HFFc6 (cell line): ENCODE results near the gene ZBED2. TPM values are rescaled to one million over a fixed set of nuclear protein-coding genes. Genes with fewer than 3 reads are reported as not detected.

Experiments used
- DNase-seq: peaks from one replicate; pipeline ENCODE4 v3.0.0-alpha.2; 2018
- H3K27ac Mint-ChIP-seq: 2 replicates; pipeline ENCODE4 v1.8.0; 2020; ENCODE audit warnings: mild to moderate bottlenecking, mixed read lengths
- H3K27me3 Mint-ChIP-seq: 2 replicates; pipeline ENCODE4 v1.8.0; 2021; ENCODE audit warnings: mild to moderate bottlenecking, moderate library complexity, mixed read lengths; ENCODE audit not compliant: insufficient read depth
- H3K36me3 Mint-ChIP-seq: 2 replicates; pipeline ENCODE4 v1.8.0; 2021; ENCODE audit warnings: low read depth, mixed read lengths
- H3K4me1 Mint-ChIP-seq: 2 replicates; pipeline ENCODE4 v1.8.0; 2020; ENCODE audit warnings: low read depth, mixed read lengths
- H3K4me3 Mint-ChIP-seq: 2 replicates; pipeline ENCODE4 v1.8.0; 2020; ENCODE audit warnings: mild to moderate bottlenecking, moderate library complexity, mixed read lengths
- H3K9me3 Mint-ChIP-seq: 2 replicates; pipeline ENCODE4 v1.8.0; 2020; ENCODE audit warnings: mild to moderate bottlenecking, mixed read lengths
- total RNA-seq, 6 experiments: library from RNA; stranded (reverse); fragmentation: NEBNext Ultra II Directional; extraction: Animal tissue kit (Norgen Biotek cat#: 25700); gene quantifications; 2 replicates in 1 of 6; 3 replicates in 5 of 6; pipeline ENCODE4 v1.2.3, GENCODE V29; 2021
- TF ChIP-seq, protein P1 (sequence below): fragments of 200-600 bp; sonication (generic); IDR thresholded peaks from 2 replicates; pipeline ENCODE4 v1.5.0; 2021; ENCODE audit warnings: antibody characterized with exemption, mild to moderate bottlenecking

The ZBED2 gene
- total RNA-seq, 6 experiments from 2014 or later: 0.07 to 0.32 (median 0.20) TPM

DNA sequence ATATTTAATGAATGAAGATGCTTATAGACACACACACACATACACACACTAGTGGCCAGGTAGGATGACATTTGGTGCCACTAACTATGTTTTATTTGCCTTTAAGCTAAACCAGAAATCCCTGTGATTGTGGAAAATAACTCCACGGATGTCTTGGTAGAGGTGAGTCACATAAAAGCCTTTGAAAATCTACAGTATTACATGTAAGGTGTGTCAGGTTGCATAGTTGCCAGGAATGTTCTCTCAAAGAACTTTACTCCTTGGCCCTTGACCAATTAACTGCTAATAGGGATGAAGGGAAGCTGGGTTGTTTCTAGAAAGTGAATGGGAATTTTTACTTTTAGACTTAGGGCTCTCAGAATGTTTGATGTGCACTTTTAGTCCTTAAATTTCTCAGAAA lies 9.9 kb downstream of the ZBED2 start:
- H3K4me1 Mint-ChIP-seq: peaks cover 88% of the 10 kb centered on the region
- H3K36me3 Mint-ChIP-seq: peaks cover 28% of the 10 kb centered on the region
- H3K9me3 Mint-ChIP-seq: no peaks in the 10 kb centered on the region; the same call in none of the 2 replicates
- DNase-seq: no peak
- TF ChIP-seq, protein P1, sequence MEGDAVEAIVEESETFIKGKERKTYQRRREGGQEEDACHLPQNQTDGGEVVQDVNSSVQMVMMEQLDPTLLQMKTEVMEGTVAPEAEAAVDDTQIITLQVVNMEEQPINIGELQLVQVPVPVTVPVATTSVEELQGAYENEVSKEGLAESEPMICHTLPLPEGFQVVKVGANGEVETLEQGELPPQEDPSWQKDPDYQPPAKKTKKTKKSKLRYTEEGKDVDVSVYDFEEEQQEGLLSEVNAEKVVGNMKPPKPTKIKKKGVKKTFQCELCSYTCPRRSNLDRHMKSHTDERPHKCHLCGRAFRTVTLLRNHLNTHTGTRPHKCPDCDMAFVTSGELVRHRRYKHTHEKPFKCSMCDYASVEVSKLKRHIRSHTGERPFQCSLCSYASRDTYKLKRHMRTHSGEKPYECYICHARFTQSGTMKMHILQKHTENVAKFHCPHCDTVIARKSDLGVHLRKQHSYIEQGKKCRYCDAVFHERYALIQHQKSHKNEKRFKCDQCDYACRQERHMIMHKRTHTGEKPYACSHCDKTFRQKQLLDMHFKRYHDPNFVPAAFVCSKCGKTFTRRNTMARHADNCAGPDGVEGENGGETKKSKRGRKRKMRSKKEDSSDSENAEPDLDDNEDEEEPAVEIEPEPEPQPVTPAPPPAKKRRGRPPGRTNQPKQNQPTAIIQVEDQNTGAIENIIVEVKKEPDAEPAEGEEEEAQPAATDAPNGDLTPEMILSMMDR: no peak
- no peak overlapping the region for H3K27ac Mint-ChIP-seq
- H3K4me3 Mint-ChIP-seq: no peak overlapping the region
- H3K27me3 Mint-ChIP-seq: no peaks in the 10 kb centered on the region; the same call in none of the 2 replicates

DNA sequence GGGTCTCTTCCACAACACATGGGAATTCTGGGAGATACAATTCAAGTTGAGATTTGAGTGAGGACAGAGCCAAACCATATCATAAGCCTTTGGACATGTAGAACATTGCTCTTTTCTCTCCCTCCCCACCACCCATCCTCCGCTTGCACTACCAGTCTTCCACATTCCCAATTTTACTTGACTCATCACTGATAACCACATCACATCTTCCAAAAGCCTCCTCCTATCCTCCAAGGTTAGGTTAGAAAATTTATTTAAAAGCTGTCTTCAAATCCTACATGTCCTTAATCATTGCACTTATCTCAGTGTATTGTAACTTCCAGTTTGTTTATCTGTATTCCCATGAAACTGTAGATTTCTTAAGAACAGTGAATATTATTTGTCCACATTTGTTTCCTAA lies 10.4 kb downstream of the ZBED2 start:
- DNase-seq: no peak
- H3K27ac Mint-ChIP-seq: no peak overlapping the region
- peaks cover 88% of the 10 kb centered on the region for H3K4me1 Mint-ChIP-seq

DNA sequence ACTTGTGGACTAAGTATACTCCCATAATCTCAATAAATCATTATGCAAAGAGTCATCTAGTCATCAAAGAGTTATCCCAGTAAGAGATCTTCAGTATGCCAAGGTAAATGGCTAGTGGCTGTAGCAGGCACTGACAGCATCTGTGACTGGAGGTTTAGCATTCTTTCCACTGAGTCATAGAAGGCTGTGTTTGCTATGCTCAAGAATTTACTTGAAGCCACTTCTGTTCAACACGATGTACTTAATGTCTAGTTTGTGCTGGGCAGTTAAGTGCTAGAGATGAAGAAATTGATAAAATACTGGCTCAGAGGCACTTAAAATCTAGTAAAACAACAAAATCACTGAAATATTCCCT lies 13.0 kb downstream of the ZBED2 start:
- Mint-ChIP-seq H3K9me3 (no peaks in the 10 kb centered on the region; the same call in 1 of the 2 replicates), H3K27ac (peak overlapping the region; percentile 99), H3K4me1 (peaks cover 90% of the 10 kb centered on the region), H3K36me3 (peaks cover 18% of the 10 kb centered on the region), H3K27me3 (no peaks in the 10 kb centered on the region; the same call in none of the 2 replicates), H3K4me3 (peak overlapping the region; percentile 67; the same call in 1 of the 2 replicates)
- peak; percentile 97 for DNase-seq
- TF ChIP-seq, protein P1: no peak

More for the DNA sequence above, 10.4 kb downstream of the ZBED2 start:
- H3K4me3 Mint-ChIP-seq: peak overlapping the region; percentile 18; the same call in 1 of the 2 replicates
- peaks cover 28% of the 10 kb centered on the region for H3K36me3 Mint-ChIP-seq
- no peaks in the 10 kb centered on the region; the same call in none of the 2 replicates for H3K27me3 Mint-ChIP-seq
- TF ChIP-seq, protein P1: no peak
- no peaks in the 10 kb centered on the region; the same call in none of the 2 replicates for H3K9me3 Mint-ChIP-seq

DNA sequence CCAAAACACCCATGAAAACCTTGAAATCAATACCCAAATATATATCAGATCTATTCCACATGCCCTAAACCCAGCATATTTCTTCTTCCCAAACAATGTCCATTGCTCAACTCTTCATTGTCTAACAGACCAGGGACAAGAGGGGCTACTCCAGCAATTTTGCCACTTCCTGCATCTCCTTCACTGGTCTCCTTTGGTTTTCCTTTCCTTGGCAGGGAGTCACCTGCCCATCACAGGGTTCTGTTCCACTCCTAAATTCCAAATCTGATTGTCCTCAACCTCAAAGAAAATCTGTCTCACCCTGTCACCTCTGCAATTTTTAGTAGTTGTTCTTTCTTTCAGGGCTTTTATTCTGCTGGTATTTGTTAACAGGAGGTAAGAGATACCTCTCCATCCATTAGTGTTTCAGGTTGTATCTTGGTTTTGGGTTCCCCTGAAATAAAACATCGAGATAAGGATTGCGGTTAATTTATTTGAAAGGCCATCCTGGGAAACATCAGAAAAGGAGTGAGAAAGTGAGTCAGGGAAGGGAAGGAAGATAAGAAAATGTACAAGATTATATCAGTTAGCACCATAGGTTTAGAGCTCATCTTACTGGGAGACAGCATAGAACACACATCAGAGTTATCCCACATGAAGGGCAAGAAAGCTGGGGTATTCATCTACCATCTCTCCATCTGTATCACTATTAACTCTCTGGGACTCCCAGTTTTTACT lies 13.6 kb downstream of the ZBED2 start:
- no peak for DNase-seq
- Mint-ChIP-seq H3K9me3 (no peaks in the 10 kb centered on the region; the same call in 1 of the 2 replicates), H3K27ac (peak overlapping the region; percentile 99), H3K4me1 (peaks cover 85% of the 10 kb centered on the region), H3K4me3 (peak overlapping the region; percentile 18), H3K36me3 (peaks cover 14% of the 10 kb centered on the region), H3K27me3 (no peaks in the 10 kb centered on the region; the same call in none of the 2 replicates)
- TF ChIP-seq, protein P1: no peak

DNA sequence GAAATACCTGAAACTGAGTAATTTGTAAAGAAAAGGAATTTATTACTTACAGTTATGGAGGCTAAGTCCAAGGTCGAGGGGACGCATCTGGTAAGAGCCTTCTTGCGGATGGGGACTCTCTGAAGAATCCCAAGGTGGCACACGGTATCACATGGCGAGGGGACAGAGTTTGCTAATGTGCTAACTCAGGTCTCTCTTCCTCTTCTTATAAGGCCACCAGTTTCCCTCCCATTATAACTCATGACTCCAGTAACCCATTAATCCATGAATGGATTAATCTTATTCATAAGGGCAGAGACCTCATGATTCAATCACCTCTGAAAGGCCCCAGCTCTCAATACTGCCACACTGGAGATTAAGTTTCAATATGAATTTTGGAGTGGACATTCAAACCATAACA lies 15.7 kb downstream of the ZBED2 start:
- Mint-ChIP-seq H3K27ac (no peak overlapping the region), H3K4me1 (peaks cover 67% of the 10 kb centered on the region), H3K36me3 (peaks cover 5% of the 10 kb centered on the region; the same call in 1 of the 2 replicates), H3K4me3 (no peak overlapping the region), H3K27me3 (no peaks in the 10 kb centered on the region; the same call in none of the 2 replicates), H3K9me3 (no peaks in the 10 kb centered on the region; the same call in 1 of the 2 replicates)
- no peak for DNase-seq
- TF ChIP-seq, protein P1: no peak
